HepG2 (cell line): ENCODE measurements around the gene ST6GALNAC2. TPM values are rescaled to one million over a fixed set of nuclear protein-coding genes. Genes with fewer than 3 reads are reported as not detected.
A peak's percentile ranks its signal among the peaks of the same experiment; 100 is the strongest.

ENCODE experiments used
- ATAC-seq: fragments of 200-7000 bp; cut with Tn5 transposase; 3 replicates; pipeline ENCODE4 v1.9.1; 2020; ENCODE audit warnings: mild to moderate bottlenecking, moderate library complexity
- BruUV-seq: library from RNA; stranded (reverse); fragments of 400-500 nt; replicated peaks from 2 replicates; lab custom pipeline; 2021; lab: Mats Ljungman, UMichigan
- CTCF ChIA-PET: fragments of 300-600 bp; formaldehyde crosslinking; extraction: SDS; loops from one replicate; lab custom pipeline; 2021; ENCODE audit warnings: low total read pairs, inconsistent platforms, low intra/inter-chr PET ratio; lab: Yijun Ruan, JAX
- POLR2A ChIA-PET: fragments of 350-600 bp; sonication (Branson Sonifier 250); formaldehyde crosslinking; loops from one replicate; lab custom pipeline; 2020; ENCODE audit warnings: antibody characterized with exemption, inconsistent platforms; lab: Yijun Ruan, JAX
- DNase-seq: peaks from one replicate; pipeline ENCODE4 v3.0.0-alpha.2; 2015; ENCODE audit warnings: low spot score
- FAIRE-seq: peaks from 3 replicates; lab custom pipeline; 2011; peaks lifted over from hg19 to GRCh38; lab: Jason Lieb, UNC
- H2AFZ ChIP-seq: one replicate; pipeline ENCODE4 v1.6.1; 2011; ENCODE audit warnings: low read length, inconsistent platforms
- H3K27ac ChIP-seq: fragments of 300-600 bp; 3 replicates; pipeline ENCODE4 v1.8.0; 2011; ENCODE audit warnings: mixed run types, mild to moderate bottlenecking, mixed read lengths, low read length, inconsistent platforms; ENCODE audit not compliant: insufficient read depth; ENCODE audit errors: extremely low read length
- H3K27me3 ChIP-seq, 2 experiments: fragments of 200-600 bp in 1 of 2; 2 replicates in 1 of 2; 3 replicates in 1 of 2; pipeline versions ENCODE4 v1.6.0 to v1.8.0; 2011; ENCODE audit warnings: low read length in 2 of 2, mild to moderate bottlenecking in 2 of 2, moderate library complexity in 2 of 2, inconsistent platforms in 1 of 2; ENCODE audit not compliant: insufficient read depth in 2 of 2, control insufficient read depth in 1 of 2
- H3K36me3 ChIP-seq, 2 experiments: fragments of 200-600 bp in 1 of 2; replicated peaks in 1 of 2; 2 replicates in 1 of 2; 3 replicates in 1 of 2; pipeline versions ENCODE4 v1.5.1 to v1.8.0; 2011; ENCODE audit warnings: low read length in 2 of 2, inconsistent platforms in 1 of 2; ENCODE audit not compliant: insufficient read depth in 2 of 2, control insufficient read depth in 1 of 2
- H3K4me1 ChIP-seq: 2 replicates; pipeline ENCODE4 v1.5.1; 2012; ENCODE audit warnings: low read length, inconsistent platforms; ENCODE audit not compliant: insufficient read depth
- H3K4me2 ChIP-seq: 2 replicates; pipeline ENCODE4 v1.6.0; 2011; ENCODE audit warnings: low read depth, low read length, inconsistent platforms
- H3K4me3 ChIP-seq, 3 experiments: fragments of 200-600 bp in 1 of 3; sonication (generic), shearing (Covaris generic) in 1 of 3; replicated peaks in 1 of 3; 2 replicates each; pipeline ENCODE4 v1.5.1; 2011 to 2016; ENCODE audit warnings: low read length in 3 of 3, inconsistent platforms in 2 of 3, low read depth in 2 of 3, mild to moderate bottlenecking in 2 of 3, control low read depth in 1 of 3, mixed read lengths in 1 of 3; ENCODE audit not compliant: insufficient read depth in 1 of 3
- H3K79me2 ChIP-seq: one replicate; pipeline ENCODE4 v1.6.1; 2011; ENCODE audit warnings: low read length, inconsistent platforms; ENCODE audit not compliant: insufficient read depth
- H3K9ac ChIP-seq: 2 replicates; pipeline ENCODE4 v1.6.0; 2011; ENCODE audit warnings: mild to moderate bottlenecking, low read depth, low read length, inconsistent platforms; ENCODE audit not compliant: insufficient read depth
- H3K9me3 ChIP-seq: 2 replicates; pipeline ENCODE4 v1.5.1; 2012; ENCODE audit warnings: mild to moderate bottlenecking, low read length
- H4K20me1 ChIP-seq: 2 replicates; pipeline ENCODE4 v1.6.0; 2011; ENCODE audit warnings: inconsistent platforms, mild to moderate bottlenecking, low read length, moderate library complexity; ENCODE audit not compliant: insufficient read depth
- AFF4 ChIP-seq: sonication (generic); formaldehyde crosslinking; IDR thresholded peaks from 2 replicates; pipeline ENCODE4 v1.4.0; 2020; ENCODE audit warnings: missing genetic modification reagents
- HDAC2 ChIP-seq: sonication (generic); formaldehyde crosslinking; IDR thresholded peaks from 2 replicates; pipeline ENCODE4 v1.4.0; 2020; ENCODE audit warnings: missing genetic modification reagents
- KDM1A ChIP-seq: IDR thresholded peaks from 2 replicates; pipeline ENCODE4 v1.6.1; 2016; ENCODE audit warnings: missing compliant biosample characterization
- NR2F1 ChIP-seq, 2 experiments: fragments of 450-650 bp in 1 of 2; formaldehyde crosslinking in 1 of 2; IDR thresholded peaks; 2 replicates each; pipeline versions ENCODE4 v1.5.0 to v1.6.1; 2016 to 2020; ENCODE audit warnings: mild to moderate bottlenecking in 1 of 2, missing compliant biosample characterization in 1 of 2, missing genetic modification reagents in 1 of 2, moderate library complexity in 1 of 2
- SRSF1 ChIP-seq: fragments of 200-400 bp; formaldehyde crosslinking; optimal IDR thresholded peaks from 2 replicates; pipeline ENCODE3; 2017; ENCODE audit warnings: mild to moderate bottlenecking, low read depth, low read length, moderate library complexity
- TP53 ChIP-seq: sonication (generic); formaldehyde crosslinking; conservative IDR thresholded peaks from 2 replicates; pipeline ENCODE4 v1.4.0; 2020; ENCODE audit warnings: missing genetic modification reagents
- ZBTB39 ChIP-seq: sonication (generic); formaldehyde crosslinking; IDR thresholded peaks from 2 replicates; pipeline ENCODE4 v1.5.0; 2020; ENCODE audit warnings: missing genetic modification reagents
- ZMYM2 ChIP-seq: sonication (generic); formaldehyde crosslinking; IDR thresholded peaks from 2 replicates; pipeline ENCODE4 v1.8.0; 2022; ENCODE audit warnings: mild to moderate bottlenecking, missing genetic modification reagents
- ZNF83 ChIP-seq: sonication (generic); formaldehyde crosslinking; IDR thresholded peaks from 2 replicates; pipeline ENCODE4 v1.4.0; 2020; ENCODE audit warnings: missing genetic modification reagents, mild to moderate bottlenecking, borderline replicate concordance
- ZSCAN12 ChIP-seq: sonication (generic); formaldehyde crosslinking; IDR thresholded peaks from 2 replicates; pipeline ENCODE4 v1.9.0; 2021; ENCODE audit warnings: mild to moderate bottlenecking, missing genetic modification reagents
- ZSCAN29 ChIP-seq: sonication (generic); formaldehyde crosslinking; conservative IDR thresholded peaks from 2 replicates; pipeline ENCODE4 v1.4.0; 2020; ENCODE audit warnings: mild to moderate bottlenecking, missing genetic modification reagents
- WGBS: methylation state at CpG from one replicate; pipeline ENCODE4 v1.1.6; 2017; ENCODE audit warnings: low lambda C conversion rate; 5-methylcytosine and 5-hydroxymethylcytosine counted together
- in situ Hi-C: cut with HindIII; loops from 2 replicates; pipeline ENCODE4 v1.10.0; 2017; ENCODE audit warnings: low pct_unique_long_range_greater_than_20kb; ENCODE audit not compliant: extremely low pct_ligation_motif_present
- intact Hi-C: fragments of 100-400 bp; cut with micrococcal nuclease; formaldehyde crosslinking; loops from one replicate; pipeline ENCODE4 v1.10.0; 2022; ENCODE audit not compliant: unreplicated experiment
- polyA plus RNA-seq, 8 experiments: library from polyadenylated mRNA; depleted of rRNA in 3 of 8; stranded (reverse) in 7 of 8; unstranded in 1 of 8; fragments of >200 nt; fragmentation: Illumina TruSeq in 4 of 8; extraction: Trizol in 4 of 8; gene quantifications; 2 replicates each; pipeline versions ENCODE4 v1.2.1 to v1.2.3, GENCODE V29; 2011 to 2016; ENCODE audit warnings: low read depth in 4 of 8, missing spikeins in 1 of 8, mixed read lengths in 1 of 8; ENCODE audit not compliant: insufficient read depth in 1 of 8
- total RNA-seq, 5 experiments: library from RNA; depleted of rRNA; stranded (reverse); fragments of >200 nt; fragmentation: Illumina TruSeq; extraction: Trizol; gene quantifications; 2 replicates each; pipeline ENCODE4 v1.2.3, GENCODE V29; 2016; ENCODE audit warnings: low read depth in 1 of 5
- TF ChIP-seq, protein P1 (sequence below): sonication (generic); formaldehyde crosslinking; IDR thresholded peaks from 2 replicates; pipeline ENCODE4 v1.8.0; 2022; ENCODE audit warnings: missing genetic modification reagents, mild to moderate bottlenecking, moderate library complexity, borderline replicate concordance

The ST6GALNAC2 gene
- total and polyA plus RNA-seq, 2 of the 13 experiments (the other 11 are each of a cell fraction or from before 2014, with no cell fraction given), result 0.12 to 0.49 TPM

GRCh38 chr17:76556765-76557367 is 28.8 kb downstream of the ST6GALNAC2 start:
- POLR2A ChIA-PET, result interaction anchor here (0.6 to 6.5 kb wide), 39 partner anchors 8 to 564 kb away, joined by 3 to 129 read pairs (median 5); partner anchors contain the start of genes MXRA7, PRCD and ST6GALNAC2
- peaks cover 46% of the 10 kb centered on the region for H3K79me2 ChIP-seq
- TF ChIP-seq ZMYM2 (CRISPR knock-in tag), result 0 out of 2 replicates have a peak, but pooled peaks have one; percentile 28
- TF ChIP-seq NR2F1 (CRISPR knock-in tag; IDR thresholded peaks at IDR 0.05), result no peak
- peak; percentile 51 for TF ChIP-seq TP53 (CRISPR knock-in tag)
- TF ChIP-seq, protein P1, sequence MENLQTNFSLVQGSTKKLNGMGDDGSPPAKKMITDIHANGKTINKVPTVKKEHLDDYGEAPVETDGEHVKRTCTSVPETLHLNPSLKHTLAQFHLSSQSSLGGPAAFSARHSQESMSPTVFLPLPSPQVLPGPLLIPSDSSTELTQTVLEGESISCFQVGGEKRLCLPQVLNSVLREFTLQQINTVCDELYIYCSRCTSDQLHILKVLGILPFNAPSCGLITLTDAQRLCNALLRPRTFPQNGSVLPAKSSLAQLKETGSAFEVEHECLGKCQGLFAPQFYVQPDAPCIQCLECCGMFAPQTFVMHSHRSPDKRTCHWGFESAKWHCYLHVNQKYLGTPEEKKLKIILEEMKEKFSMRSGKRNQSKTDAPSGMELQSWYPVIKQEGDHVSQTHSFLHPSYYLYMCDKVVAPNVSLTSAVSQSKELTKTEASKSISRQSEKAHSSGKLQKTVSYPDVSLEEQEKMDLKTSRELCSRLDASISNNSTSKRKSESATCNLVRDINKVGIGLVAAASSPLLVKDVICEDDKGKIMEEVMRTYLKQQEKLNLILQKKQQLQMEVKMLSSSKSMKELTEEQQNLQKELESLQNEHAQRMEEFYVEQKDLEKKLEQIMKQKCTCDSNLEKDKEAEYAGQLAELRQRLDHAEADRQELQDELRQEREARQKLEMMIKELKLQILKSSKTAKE (CRISPR knock-in tag), result no peak
- TF ChIP-seq AFF4 (CRISPR knock-in tag), result 0 out of 2 replicates have a peak, but pooled peaks have one; percentile 32
- peak; percentile 4; the same call in 1 of the 2 replicates for TF ChIP-seq ZNF83 (CRISPR knock-in tag)
- peak; percentile 83; the same call in 1 of the 2 replicates for TF ChIP-seq KDM1A
- no peak for TF ChIP-seq ZSCAN29 (CRISPR knock-in tag)
- TF ChIP-seq ZBTB39 (CRISPR knock-in tag), result no peak
- TF ChIP-seq ZSCAN12 (CRISPR knock-in tag), result peak; percentile 77; the same call in 1 of the 2 replicates
- peak; percentile 69; the same call in 1 of the 2 replicates for TF ChIP-seq HDAC2
- TF ChIP-seq SRSF1, result peak; percentile 21

More at GRCh38 chr17:76556765-76557367, 28.8 kb downstream of the ST6GALNAC2 start:
- Histone ChIP-seq H3K4me1 (peaks cover 67% of the 10 kb centered on the region), H3K4me2 (peak overlapping the region; percentile 82), H3K4me3 (peak overlapping the region; percentile 60 to 89 (median 67)), H3K27me3 (no peaks in the 10 kb centered on the region; a peak in 1 of 5 replicates), H2AFZ (peak overlapping the region; percentile 81), H3K9me3 (no peaks in the 10 kb centered on the region), H3K36me3 (peaks cover 3 to 20% of the 10 kb centered on the region in 2 experiments), H3K9ac (peak overlapping the region; percentile 98), H3K27ac (peak overlapping the region; percentile 90), H4K20me1 (peaks cover 39% of the 10 kb centered on the region)
- intact Hi-C loops (loop anchor here (5.0 to 10.0 kb wide), 2 partner anchors 55 to 148 kb away; no protein-coding TSS in a partner anchor), in situ Hi-C loops (loop anchor here (5.0 kb wide), 1 partner anchor 35 kb away; no protein-coding TSS in a partner anchor)
- FAIRE-seq, result no peak
- 8% methylated on average over 30 of the region's 30 CpGs for WGBS
- DNase-seq, result peak; percentile 53
- peak; percentile 49 for ATAC-seq
- TSS peak; percentile 85 for BruUV-seq
- CTCF ChIA-PET, result interaction anchor here (1.4 to 2.9 kb wide), 3 partner anchors 25 to 67 kb away, joined by 3 to 19 read pairs (median 11); no protein-coding TSS in a partner anchor
